HepG2 (cell line): ENCODE results near the gene ERFL. TPM values are rescaled to one million over a fixed set of nuclear protein-coding genes. Genes with fewer than 3 reads are reported as not detected.

Experiments used
- ESRRA ChIP-seq: sonication (generic); formaldehyde crosslinking; IDR thresholded peaks from 2 replicates; pipeline ENCODE4 v1.5.1; 2020; ENCODE audit warnings: mild to moderate bottlenecking, low read depth, missing genetic modification reagents
- FOXO1 ChIP-seq: sonication (generic); formaldehyde crosslinking; IDR thresholded peaks from 2 replicates; pipeline ENCODE4 v1.4.0; 2020; ENCODE audit warnings: missing genetic modification reagents
- KDM2A ChIP-seq: sonication (generic); formaldehyde crosslinking; IDR thresholded peaks from 2 replicates; pipeline ENCODE4 v1.4.0; 2020; ENCODE audit warnings: low read depth, missing genetic modification reagents, borderline replicate concordance
- MEIS2 ChIP-seq: sonication (generic); formaldehyde crosslinking; IDR thresholded peaks from 2 replicates; pipeline ENCODE4 v1.9.0; 2021; ENCODE audit warnings: mild to moderate bottlenecking, missing genetic modification reagents
- MXI1 ChIP-seq: IDR thresholded peaks from 3 replicates; pipeline ENCODE4 v1.6.1; 2012; ENCODE audit warnings: low read depth, low read length, inconsistent platforms, borderline replicate concordance
- NAIF1 ChIP-seq: sonication (generic); formaldehyde crosslinking; IDR thresholded peaks from 2 replicates; pipeline ENCODE4 v1.5.0; 2020; ENCODE audit warnings: mild to moderate bottlenecking, missing genetic modification reagents, borderline replicate concordance
- NCOA1 ChIP-seq: sonication (generic); formaldehyde crosslinking; IDR thresholded peaks from 2 replicates; pipeline ENCODE4 v1.9.0; 2021; ENCODE audit warnings: missing genetic modification reagents
- NFE2L1 ChIP-seq: sonication (generic); formaldehyde crosslinking; IDR thresholded peaks from 2 replicates; pipeline ENCODE4 v1.4.0; 2020; ENCODE audit warnings: missing genetic modification reagents, mild to moderate bottlenecking, borderline replicate concordance
- PAWR ChIP-seq: sonication (generic); formaldehyde crosslinking; IDR thresholded peaks from 2 replicates; pipeline ENCODE4 v1.4.0; 2020; ENCODE audit warnings: missing genetic modification reagents, mild to moderate bottlenecking, borderline replicate concordance
- SALL2 ChIP-seq: sonication (generic); formaldehyde crosslinking; IDR thresholded peaks from 2 replicates; pipeline ENCODE4 v1.8.1; 2023; ENCODE audit warnings: mild to moderate bottlenecking, missing genetic modification reagents, inconsistent platforms
- ZNF225 ChIP-seq: sonication (generic); formaldehyde crosslinking; IDR thresholded peaks from 2 replicates; pipeline ENCODE4 v1.4.0; 2020; ENCODE audit warnings: mild to moderate bottlenecking, missing genetic modification reagents
- ZNF264 ChIP-seq: sonication (generic); formaldehyde crosslinking; IDR thresholded peaks from 2 replicates; pipeline ENCODE4 v1.4.0; 2020; ENCODE audit warnings: missing genetic modification reagents
- ZNF326 ChIP-seq: sonication (generic); formaldehyde crosslinking; IDR thresholded peaks from 2 replicates; pipeline ENCODE4 v1.4.0; 2020; ENCODE audit warnings: missing genetic modification reagents, borderline replicate concordance
- ZNF331 ChIP-seq: sonication (generic); formaldehyde crosslinking; IDR thresholded peaks from 2 replicates; pipeline ENCODE4 v1.4.0; 2020; ENCODE audit warnings: missing genetic modification reagents
- ZNF558 ChIP-seq: sonication (generic); formaldehyde crosslinking; IDR thresholded peaks from 2 replicates; pipeline ENCODE4 v1.9.0; 2022; ENCODE audit warnings: mild to moderate bottlenecking, missing genetic modification reagents, borderline replicate concordance
- ZNF644 ChIP-seq: IDR thresholded peaks from 2 replicates; pipeline ENCODE4 v1.6.1; 2016; ENCODE audit warnings: low read depth
- ZNF7 ChIP-seq: IDR thresholded peaks from 2 replicates; pipeline ENCODE4 v1.6.1; 2016; ENCODE audit warnings: missing biosample characterization, missing genetic modification reagents
- ZNF768 ChIP-seq: sonication (generic); formaldehyde crosslinking; IDR thresholded peaks from 2 replicates; pipeline ENCODE4 v1.4.0; 2020; ENCODE audit warnings: missing genetic modification reagents
- ZNF878 ChIP-seq: sonication (generic); formaldehyde crosslinking; IDR thresholded peaks from 2 replicates; pipeline ENCODE4 v1.8.1; 2023; ENCODE audit warnings: mild to moderate bottlenecking, missing genetic modification reagents, moderate library complexity
- polyA plus RNA-seq, 8 experiments: library from polyadenylated mRNA; depleted of rRNA in 3 of 8; stranded (reverse) in 7 of 8; unstranded in 1 of 8; fragments of >200 nt; fragmentation: Illumina TruSeq in 4 of 8; extraction: Trizol in 4 of 8; gene quantifications; 2 replicates each; pipeline versions ENCODE4 v1.2.1 to v1.2.3, GENCODE V29; 2011 to 2016; ENCODE audit warnings: low read depth in 4 of 8, missing spikeins in 1 of 8, mixed read lengths in 1 of 8; ENCODE audit not compliant: insufficient read depth in 1 of 8
- total RNA-seq, 5 experiments: library from RNA; depleted of rRNA; stranded (reverse); fragments of >200 nt; fragmentation: Illumina TruSeq; extraction: Trizol; gene quantifications; 2 replicates each; pipeline ENCODE4 v1.2.3, GENCODE V29; 2016; ENCODE audit warnings: low read depth in 1 of 5
- TF ChIP-seq, protein P1 (sequence below): sonication (generic); formaldehyde crosslinking; IDR thresholded peaks from 2 replicates; pipeline ENCODE4 v1.5.1; 2020; ENCODE audit warnings: missing genetic modification reagents, mild to moderate bottlenecking, borderline replicate concordance
- TF ChIP-seq, protein P2 (sequence below): sonication (generic); formaldehyde crosslinking; IDR thresholded peaks from 2 replicates; pipeline ENCODE4 v1.5.1; 2020; ENCODE audit warnings: mild to moderate bottlenecking, missing genetic modification reagents, borderline replicate concordance
- TF ChIP-seq, protein P3 (sequence below): sonication (generic); formaldehyde crosslinking; IDR thresholded peaks from 2 replicates; pipeline ENCODE4 v1.4.0; 2020; ENCODE audit warnings: missing genetic modification reagents

Gene ERFL
- total and polyA plus RNA-seq, 2 of the 13 experiments (the other 11 are each of a cell fraction or from before 2014, with no cell fraction given) = not detected

DNA sequence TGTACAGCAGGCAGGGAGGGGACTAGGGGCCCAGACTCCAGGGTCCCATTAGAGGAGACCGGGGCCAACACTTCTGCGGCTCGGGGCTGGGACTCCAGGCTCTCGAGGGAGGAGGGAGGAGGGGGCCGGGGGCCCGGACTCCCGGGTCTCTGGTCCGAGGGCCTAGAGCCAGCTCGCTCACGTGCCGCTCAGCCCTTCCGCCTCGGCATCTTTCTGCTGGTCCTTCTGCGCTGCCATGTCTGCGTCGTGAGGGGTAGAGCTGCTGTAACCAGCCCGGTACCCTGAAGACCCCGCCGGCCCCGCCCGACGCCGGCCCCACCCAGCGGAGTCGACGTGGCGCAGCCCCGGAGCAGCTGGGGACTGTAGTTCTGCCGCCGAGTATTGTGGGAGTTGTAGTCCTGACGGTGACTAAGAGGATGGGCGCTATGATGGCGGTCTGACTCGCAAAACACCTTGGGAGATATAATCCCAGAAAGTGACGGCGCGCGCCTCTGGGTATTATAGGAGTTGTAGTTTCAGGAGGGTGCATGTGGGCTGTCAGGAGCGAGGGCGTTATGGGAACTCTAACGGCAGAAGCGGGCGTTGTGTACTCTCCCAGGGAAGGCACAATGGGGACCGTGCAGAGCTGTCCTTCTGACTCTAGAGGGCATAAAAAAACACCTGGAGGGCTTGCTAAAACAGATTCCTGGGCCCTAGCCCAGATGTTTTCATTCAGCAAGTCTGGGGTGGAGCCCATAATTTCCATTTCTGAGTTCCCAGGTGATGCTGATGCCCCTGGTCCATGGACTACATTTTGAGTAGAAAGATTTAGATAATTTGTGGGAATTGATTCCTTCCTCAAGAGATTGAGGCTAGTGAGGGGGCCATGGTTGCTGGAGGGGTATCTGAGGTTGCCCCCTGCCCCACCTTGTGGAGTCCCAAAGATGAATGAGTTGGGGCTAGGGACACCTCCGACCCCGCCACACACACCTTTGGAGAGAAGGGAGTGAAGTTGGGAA is 31.1 kb upstream of the ERFL start, which contains the start of gene RABAC1 (continued):
- peak; percentile 35; the same call in 1 of the 3 replicates for TF ChIP-seq MXI1
- TF ChIP-seq MEIS2 = no peak; the same call in 1 of the 2 replicates
- peak; percentile 33; the same call in 1 of the 2 replicates for TF ChIP-seq ZNF558 (CRISPR knock-in tag)
- no peak for TF ChIP-seq ZNF326 (CRISPR knock-in tag)
- peak; percentile 66 for TF ChIP-seq KDM2A (CRISPR knock-in tag)
- no peak for TF ChIP-seq ZNF7 (CRISPR knock-in tag)
- peak; percentile 45; the same call in 1 of the 2 replicates for TF ChIP-seq ZNF331 (CRISPR knock-in tag)
- TF ChIP-seq ZNF878 (CRISPR knock-in tag) = no peak
- no peak for TF ChIP-seq ZNF644
- TF ChIP-seq PAWR (CRISPR knock-in tag) = no peak
- TF ChIP-seq NAIF1 (CRISPR knock-in tag) = 0 out of 2 replicates have a peak, but pooled peaks have one; percentile 29
- 0 out of 2 replicates have a peak, but pooled peaks have one; percentile 5 for TF ChIP-seq FOXO1 (CRISPR knock-in tag)
- TF ChIP-seq, protein P1, sequence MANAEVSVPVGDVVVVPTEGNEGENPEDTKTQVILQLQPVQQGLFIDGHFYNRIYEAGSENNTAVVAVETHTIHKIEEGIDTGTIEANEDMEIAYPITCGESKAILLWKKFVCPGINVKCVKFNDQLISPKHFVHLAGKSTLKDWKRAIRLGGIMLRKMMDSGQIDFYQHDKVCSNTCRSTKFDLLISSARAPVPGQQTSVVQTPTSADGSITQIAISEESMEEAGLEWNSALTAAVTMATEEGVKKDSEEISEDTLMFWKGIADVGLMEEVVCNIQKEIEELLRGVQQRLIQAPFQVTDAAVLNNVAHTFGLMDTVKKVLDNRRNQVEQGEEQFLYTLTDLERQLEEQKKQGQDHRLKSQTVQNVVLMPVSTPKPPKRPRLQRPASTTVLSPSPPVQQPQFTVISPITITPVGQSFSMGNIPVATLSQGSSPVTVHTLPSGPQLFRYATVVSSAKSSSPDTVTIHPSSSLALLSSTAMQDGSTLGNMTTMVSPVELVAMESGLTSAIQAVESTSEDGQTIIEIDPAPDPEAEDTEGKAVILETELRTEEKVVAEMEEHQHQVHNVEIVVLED = peak; percentile 98
- TF ChIP-seq SALL2 (CRISPR knock-in tag) = no peak
- TF ChIP-seq ESRRA = no peak
- 0 out of 2 replicates have a peak, but pooled peaks have one; percentile 12 for TF ChIP-seq ZNF225 (CRISPR knock-in tag)
- TF ChIP-seq, protein P2, sequence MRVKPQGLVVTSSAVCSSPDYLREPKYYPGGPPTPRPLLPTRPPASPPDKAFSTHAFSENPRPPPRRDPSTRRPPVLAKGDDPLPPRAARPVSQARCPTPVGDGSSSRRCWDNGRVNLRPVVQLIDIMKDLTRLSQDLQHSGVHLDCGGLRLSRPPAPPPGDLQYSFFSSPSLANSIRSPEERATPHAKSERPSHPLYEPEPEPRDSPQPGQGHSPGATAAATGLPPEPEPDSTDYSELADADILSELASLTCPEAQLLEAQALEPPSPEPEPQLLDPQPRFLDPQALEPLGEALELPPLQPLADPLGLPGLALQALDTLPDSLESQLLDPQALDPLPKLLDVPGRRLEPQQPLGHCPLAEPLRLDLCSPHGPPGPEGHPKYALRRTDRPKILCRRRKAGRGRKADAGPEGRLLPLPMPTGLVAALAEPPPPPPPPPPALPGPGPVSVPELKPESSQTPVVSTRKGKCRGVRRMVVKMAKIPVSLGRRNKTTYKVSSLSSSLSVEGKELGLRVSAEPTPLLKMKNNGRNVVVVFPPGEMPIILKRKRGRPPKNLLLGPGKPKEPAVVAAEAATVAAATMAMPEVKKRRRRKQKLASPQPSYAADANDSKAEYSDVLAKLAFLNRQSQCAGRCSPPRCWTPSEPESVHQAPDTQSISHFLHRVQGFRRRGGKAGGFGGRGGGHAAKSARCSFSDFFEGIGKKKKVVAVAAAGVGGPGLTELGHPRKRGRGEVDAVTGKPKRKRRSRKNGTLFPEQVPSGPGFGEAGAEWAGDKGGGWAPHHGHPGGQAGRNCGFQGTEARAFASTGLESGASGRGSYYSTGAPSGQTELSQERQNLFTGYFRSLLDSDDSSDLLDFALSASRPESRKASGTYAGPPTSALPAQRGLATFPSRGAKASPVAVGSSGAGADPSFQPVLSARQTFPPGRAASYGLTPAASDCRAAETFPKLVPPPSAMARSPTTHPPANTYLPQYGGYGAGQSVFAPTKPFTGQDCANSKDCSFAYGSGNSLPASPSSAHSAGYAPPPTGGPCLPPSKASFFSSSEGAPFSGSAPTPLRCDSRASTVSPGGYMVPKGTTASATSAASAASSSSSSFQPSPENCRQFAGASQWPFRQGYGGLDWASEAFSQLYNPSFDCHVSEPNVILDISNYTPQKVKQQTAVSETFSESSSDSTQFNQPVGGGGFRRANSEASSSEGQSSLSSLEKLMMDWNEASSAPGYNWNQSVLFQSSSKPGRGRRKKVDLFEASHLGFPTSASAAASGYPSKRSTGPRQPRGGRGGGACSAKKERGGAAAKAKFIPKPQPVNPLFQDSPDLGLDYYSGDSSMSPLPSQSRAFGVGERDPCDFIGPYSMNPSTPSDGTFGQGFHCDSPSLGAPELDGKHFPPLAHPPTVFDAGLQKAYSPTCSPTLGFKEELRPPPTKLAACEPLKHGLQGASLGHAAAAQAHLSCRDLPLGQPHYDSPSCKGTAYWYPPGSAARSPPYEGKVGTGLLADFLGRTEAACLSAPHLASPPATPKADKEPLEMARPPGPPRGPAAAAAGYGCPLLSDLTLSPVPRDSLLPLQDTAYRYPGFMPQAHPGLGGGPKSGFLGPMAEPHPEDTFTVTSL (CRISPR knock-in tag) = no peak
- no peak for TF ChIP-seq ZNF768 (CRISPR knock-in tag)
- TF ChIP-seq NFE2L1 (CRISPR knock-in tag) = no peak
- TF ChIP-seq, protein P3, sequence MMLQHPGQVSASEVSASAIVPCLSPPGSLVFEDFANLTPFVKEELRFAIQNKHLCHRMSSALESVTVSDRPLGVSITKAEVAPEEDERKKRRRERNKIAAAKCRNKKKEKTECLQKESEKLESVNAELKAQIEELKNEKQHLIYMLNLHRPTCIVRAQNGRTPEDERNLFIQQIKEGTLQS (CRISPR knock-in tag) = no peak
- no peak for TF ChIP-seq ZNF264
- no peak for TF ChIP-seq NCOA1 (CRISPR knock-in tag)
